Adrenal gland (tissue), 5 donors: ENCODE data around the gene CHRNG.

Experiments used
- POLR2A ChIP-seq, 2 donors: fragments of 450-650 bp; IDR thresholded peaks; one replicate each; pipeline ENCODE4 v1.6.1; 2017; ENCODE audit warnings: antibody characterized with exemption in 2 of 2, mild to moderate bottlenecking in 2 of 2, moderate library complexity in 1 of 2
- TF ChIP-seq, protein P1 (sequence below), 6 experiments: fragments of 450-650 bp in 4 of 6; fragments of 200-600 bp in 2 of 6; sonication (generic) in 1 of 6; IDR thresholded peaks; 1 replicate in 5 of 6; 2 replicates in 1 of 6; pipeline versions ENCODE4 v1.5.1 to v1.8.0; 2016 to 2021; ENCODE audit warnings: antibody characterized with exemption in 6 of 6, mild to moderate bottlenecking in 2 of 6, moderate library complexity in 1 of 6
- donor health status: DM: no; HTN: no; CAD: no.

DNA sequence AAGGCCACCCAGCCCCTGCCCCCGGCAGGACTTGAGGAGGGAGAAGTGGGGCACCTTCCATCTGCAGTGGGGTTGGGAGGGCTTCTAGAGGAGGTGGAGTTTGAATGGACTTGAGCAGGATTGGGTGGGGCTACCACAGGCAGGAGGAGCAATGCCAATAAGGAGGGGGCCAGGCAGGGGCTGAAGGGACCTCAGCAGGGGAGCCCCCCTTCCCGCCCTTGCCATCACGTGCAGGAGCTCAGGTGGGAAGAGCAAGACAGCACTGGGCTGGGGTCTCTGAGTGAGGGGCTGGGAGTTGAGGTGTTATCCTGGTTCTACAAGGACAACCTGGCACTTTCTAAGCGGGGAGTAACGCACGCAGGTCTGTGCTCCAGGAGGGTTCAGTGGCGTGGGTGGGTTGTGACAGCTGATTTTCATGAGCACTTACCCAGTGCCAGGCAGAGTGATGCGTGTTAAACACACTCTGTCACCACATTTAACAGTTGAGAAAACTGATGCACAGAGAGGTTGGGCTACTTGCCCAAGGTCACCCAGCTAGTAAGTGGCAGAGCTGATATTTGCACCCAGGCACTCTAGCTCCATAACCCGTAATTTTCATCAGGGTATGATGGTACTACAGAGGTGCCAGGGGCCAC lies 8.7 kb upstream of the CHRNG start:
- TF ChIP-seq POLR2A (IDR thresholded peaks at IDR 0.05): no peak
- TF ChIP-seq, protein P1, sequence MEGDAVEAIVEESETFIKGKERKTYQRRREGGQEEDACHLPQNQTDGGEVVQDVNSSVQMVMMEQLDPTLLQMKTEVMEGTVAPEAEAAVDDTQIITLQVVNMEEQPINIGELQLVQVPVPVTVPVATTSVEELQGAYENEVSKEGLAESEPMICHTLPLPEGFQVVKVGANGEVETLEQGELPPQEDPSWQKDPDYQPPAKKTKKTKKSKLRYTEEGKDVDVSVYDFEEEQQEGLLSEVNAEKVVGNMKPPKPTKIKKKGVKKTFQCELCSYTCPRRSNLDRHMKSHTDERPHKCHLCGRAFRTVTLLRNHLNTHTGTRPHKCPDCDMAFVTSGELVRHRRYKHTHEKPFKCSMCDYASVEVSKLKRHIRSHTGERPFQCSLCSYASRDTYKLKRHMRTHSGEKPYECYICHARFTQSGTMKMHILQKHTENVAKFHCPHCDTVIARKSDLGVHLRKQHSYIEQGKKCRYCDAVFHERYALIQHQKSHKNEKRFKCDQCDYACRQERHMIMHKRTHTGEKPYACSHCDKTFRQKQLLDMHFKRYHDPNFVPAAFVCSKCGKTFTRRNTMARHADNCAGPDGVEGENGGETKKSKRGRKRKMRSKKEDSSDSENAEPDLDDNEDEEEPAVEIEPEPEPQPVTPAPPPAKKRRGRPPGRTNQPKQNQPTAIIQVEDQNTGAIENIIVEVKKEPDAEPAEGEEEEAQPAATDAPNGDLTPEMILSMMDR (IDR thresholded peaks at IDR 0.05): no peak
